HG03139 (cell line): ENCODE data around the gene EVA1A.
A peak's percentile ranks its signal among the peaks of the same experiment; 100 is the strongest.

Experiments
- ATAC-seq: cut with Tn5 transposase; IDR thresholded peaks from one replicate; pipeline ENCODE4 v1.9.1; 2021; ENCODE audit not compliant: unreplicated experiment

Gene EVA1A, protein sequence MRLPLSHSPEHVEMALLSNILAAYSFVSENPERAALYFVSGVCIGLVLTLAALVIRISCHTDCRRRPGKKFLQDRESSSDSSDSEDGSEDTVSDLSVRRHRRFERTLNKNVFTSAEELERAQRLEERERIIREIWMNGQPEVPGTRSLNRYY

GRCh38 chr2:75560768-75561565 lies at the start of gene EVA1A:
EVA1A (minus strand) TSS chr2:75560939; CDS start chr2:75518140, 42,799 bp downstream.
- ATAC-seq: peak; percentile 40

- ATAC-seq: no peak
These were observed 49.3 kb upstream of the EVA1A start for GRCh38 chr2:75609937-75610508.

GRCh38 chr2:75609334-75609689 lies 48.6 kb upstream of the EVA1A start:
- ATAC-seq: no peak

DNA sequence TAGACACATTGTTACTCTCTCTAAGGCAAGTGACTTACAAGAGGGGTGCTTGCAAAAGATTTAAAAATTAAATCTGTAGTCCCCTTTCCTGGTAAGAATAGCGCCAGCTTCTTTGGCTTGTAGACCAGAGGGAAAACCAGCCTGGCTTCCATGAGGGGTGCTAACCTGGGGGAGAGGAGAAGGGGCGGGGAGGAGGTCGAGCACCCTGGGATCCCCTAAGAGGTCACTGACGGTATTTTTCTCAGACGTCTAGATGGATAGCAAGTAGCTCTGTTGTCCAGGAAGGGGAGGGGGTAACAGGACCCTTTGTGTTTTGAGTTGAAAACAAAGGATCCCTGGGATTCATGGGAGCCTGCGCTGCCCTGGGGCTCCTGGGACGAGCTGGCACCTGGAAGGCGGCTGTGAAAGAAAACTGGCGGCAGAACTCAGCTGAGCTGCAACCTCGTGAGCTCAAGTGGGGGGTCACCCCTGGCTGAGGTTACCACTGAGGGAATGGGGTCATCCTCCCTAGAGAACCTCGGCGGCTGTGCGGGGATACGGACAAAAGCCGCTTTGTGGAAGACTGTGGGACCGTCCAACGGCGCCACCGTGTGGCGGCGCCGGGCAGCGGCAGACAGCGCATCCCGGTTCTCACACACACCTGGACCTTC lies 48.1 kb upstream of the EVA1A start:
- no peak for ATAC-seq

DNA sequence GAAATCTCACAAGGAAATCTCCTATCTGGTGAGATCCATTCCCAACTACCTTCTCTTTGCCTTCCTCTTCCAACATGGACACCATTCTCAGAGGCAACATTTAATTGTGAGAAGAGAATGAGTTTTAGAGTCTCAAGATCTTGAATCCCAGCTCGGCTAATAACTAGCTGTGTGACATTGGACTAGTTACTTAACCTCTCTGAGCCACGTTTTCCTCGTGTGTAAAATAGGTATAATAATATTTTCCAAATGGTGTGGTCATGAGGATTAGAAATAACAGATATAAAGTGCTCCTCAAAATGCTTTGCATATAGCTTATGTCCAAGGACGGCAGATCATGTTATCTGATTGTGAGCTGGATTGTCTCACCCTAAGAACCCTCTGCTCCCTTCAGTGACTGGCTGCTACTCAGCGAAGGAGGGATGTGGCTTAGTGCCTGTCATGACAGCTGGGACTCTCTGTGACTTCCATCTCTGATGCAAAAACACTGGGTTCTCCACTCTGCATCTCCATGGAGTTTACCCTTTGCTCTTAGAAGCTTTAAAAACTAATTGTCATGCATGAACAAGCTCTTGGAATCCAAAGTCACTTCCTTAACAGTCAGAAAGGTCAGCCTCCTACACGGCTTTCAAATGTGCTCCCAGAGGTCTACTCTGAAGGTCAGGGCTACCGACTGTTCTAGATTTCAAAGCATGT lies 47.4 kb upstream of the EVA1A start:
- ATAC-seq: no peak

GRCh38 chr2:75607400-75607798 lies 46.7 kb upstream of the EVA1A start:
- no peak for ATAC-seq

GRCh38 chr2:75606761-75607399 lies 46.1 kb upstream of the EVA1A start:
- no peak for ATAC-seq

GRCh38 chr2:75605770-75606529 lies 45.2 kb upstream of the EVA1A start:
- no peak for ATAC-seq

DNA sequence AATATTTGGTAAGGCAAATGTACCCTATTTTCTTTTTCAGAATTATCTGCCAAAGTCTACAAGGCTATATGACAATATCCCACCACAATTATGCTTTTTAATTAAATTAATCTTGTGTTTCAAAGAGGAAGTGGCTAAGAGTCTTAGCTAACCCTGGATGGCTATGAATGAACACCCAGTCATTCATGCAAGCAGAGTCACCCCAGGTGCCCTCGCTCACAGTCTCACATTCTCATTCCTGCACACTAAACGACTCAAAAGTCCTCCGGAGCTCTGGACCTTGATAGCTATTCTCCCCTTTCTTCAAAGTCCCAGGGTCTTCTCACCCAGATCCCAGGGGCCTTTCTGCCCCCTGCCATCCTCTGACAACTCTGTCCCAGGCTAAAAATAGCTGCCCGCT lies 43.7 kb upstream of the EVA1A start:
- ATAC-seq: no peak

DNA sequence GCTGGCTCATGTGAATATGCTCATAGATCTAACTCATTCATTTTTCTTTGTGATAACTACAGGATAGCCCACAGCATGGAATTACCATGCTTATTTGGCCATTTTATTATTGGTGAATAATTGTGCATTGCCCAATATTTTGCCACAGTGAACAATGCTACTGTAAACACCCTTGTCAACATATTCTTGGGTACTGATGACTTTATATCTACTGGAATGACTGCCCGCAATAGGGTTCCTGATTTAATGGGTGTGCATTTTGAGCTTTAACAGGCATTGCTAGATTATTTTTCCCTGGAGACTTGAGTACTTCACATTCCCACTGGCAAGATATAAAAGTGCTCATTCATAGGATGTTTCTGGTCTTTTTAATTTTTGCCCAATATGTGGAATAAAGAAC lies 42.7 kb upstream of the EVA1A start:
- no peak for ATAC-seq

DNA sequence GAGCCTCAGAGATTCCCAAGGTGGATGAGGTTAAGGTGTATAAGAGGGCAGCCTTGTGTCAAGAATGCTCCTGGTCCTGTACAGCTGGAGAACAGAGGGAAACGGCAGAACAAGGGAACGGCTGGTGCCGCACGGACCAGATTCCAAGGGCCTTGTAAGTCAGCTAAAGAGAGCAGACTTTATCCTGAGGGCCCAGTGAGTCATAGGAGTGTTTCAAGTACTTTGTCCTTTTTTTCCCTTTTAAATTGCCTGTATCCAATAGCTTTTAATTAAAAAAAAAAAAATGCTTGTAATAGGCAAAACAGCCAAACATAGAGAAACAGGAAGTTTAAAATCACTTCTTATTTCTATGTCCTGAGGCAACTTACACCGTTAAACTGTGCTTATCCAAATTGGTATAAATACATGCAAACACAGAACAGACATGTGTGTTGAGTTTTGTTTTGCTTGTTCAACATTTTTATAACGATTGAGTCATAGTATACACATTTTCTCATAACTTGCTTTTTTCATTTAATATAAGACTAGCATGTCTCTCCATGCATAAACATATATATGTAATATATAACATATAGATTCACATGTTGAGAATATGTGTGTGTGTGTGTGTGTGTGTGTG lies 42.1 kb upstream of the EVA1A start:
- ATAC-seq: no peak

DNA sequence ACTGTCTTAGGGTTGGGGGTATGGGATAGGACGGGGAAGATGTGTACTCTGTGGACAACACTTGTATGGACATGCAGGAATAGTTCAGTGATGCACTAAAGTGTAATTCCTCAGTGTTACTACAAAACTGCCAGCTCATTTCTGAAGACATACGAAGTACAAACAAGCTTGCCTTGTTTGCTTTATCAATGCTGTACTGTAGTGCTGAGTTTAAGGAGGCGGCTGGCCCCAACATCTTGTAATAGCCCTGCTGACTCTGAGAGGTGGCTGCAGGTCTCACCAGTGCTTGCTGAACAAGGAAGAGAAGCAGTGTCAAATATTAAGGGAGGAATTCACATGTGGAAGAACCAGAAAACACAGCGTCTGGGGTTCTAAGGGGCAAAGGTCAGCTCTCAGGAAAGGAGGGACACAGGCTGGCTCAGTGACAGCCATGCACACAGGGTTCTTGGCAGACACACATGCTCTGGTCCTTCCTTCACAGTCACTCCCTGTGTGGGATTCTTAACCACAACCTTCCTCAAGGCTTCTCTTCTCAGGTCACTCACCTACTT lies 39.8 kb upstream of the EVA1A start:
- no peak for ATAC-seq

DNA sequence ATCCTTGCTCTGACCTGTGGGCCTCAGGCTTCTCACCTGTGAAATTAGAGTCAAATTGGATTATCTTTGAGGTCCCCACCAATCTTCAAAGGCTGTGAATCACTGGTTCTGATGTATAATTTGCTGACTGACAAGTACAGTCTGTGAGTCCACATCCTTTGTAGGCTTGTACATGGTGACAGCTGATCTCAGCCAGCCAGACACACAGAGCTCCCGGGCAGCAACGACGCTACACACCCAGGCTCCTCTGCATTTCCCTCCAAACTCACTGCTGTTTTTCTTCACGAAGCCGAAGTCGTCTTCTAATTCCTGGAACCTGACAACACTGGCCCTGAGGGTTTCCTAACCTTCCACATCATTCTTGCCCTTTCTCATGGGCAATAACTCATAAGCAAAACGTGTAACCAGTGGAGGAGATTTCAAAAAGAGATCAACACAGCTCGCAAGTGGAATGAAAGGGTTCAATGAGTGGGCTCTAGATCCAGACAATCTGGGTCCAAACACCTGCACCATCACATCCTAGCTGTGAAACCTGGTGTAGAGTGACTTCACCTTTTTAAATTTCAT lies 37.9 kb upstream of the EVA1A start:
- no peak for ATAC-seq

- no peak for ATAC-seq
These were observed 37.2 kb upstream of the EVA1A start for GRCh38 chr2:75597949-75598348.

GRCh38 chr2:75596784-75597183 lies 36.0 kb upstream of the EVA1A start:
- ATAC-seq: no peak

DNA sequence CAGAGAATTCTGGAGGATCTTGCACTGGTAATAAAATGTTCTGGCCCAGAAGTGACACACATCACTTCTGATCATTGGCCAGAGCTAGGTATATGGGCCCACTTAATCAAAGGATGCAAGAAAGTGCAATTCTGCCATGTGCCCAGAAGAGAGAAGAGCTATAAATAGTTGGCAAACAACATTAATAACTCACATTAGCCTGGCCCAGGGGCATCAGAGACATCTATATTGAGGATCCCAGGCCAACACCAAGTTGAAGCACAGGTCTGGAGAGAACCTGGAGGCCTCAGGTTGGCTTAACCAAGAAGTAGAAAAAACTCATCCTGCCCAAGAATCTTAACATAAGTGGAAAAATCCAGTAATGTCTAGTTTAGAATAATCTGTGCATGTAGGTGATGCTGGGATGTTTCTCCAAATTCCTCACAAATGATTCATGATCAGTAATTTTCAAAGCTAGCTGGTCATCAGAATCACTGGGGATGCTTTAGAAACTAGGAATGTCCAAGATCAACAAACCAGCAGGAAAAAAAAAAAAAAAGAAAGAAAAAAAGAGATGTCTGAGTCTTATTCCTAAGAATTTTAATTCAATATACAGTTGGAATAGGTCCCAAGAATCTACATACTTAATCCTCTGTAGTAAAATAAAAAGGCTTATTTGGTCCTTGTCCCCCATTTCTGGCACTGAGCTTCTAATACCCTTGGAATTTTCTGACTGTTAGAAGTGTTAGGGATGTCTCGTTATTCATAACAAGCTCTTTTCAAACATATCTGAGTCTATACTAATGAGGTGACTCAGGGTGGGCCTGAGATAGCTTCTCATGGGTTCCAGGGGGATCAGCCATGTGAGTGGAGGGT lies 35.0 kb upstream of the EVA1A start:
- ATAC-seq: no peak

DNA sequence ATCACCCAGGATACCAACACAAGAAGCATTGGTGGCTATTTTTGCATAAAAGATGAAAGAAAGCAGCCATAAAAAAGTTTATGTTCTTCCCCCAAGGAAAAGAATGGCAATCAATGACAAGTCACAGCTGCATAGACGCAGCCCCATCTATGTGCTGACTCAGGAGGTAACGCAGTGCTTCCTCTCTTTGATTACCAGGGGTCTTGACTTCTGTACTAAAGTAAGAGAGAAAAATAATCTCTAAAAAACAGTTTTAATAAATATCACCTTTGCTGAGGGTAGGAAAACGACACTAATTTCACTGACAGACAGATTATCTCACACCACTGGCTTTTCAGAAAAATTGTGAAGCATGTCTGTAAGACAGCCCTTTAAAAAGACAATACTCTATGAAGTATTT lies 33.9 kb upstream of the EVA1A start:
- no peak for ATAC-seq

DNA sequence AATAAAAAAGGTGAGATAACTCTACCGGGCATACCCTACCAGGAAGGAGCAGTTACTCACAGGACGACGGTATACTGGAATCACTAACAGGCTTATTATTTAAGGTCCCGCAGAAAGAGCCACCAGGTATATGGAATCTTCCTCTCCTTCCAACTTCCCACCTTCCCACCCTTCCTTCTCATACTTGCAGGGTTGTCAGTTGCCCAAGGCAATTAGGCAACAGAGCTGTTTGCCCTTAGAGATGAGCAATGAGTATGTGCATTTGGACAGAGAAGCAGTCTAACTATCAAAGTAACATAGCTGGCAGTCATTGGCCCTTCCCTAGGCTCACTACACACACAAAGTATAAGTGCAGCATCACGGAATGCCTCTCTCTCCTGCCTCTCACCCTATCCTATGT lies 32.1 kb upstream of the EVA1A start:
- ATAC-seq: no peak
